Endodermal cell (in vitro differentiated cells): Measurements from ENCODE around the gene WDR45. TPM values are rescaled to one million over a fixed set of nuclear protein-coding genes. Genes with fewer than 3 reads are reported as not detected.

Experiments
- DNase-seq: peaks from one replicate; pipeline ENCODE4 v3.0.0-alpha.2; 2017
- H3K27ac ChIP-seq: 2 replicates; pipeline ENCODE4 v1.5.1; 2013; ENCODE audit warnings: mild to moderate bottlenecking, low read depth, low read length, moderate library complexity
- H3K27me3 ChIP-seq: 2 replicates; pipeline ENCODE4 v1.6.1; 2013; ENCODE audit warnings: mild to moderate bottlenecking, low read length, moderate library complexity; ENCODE audit not compliant: insufficient read depth, control insufficient read depth, poor library complexity, severe bottlenecking
- H3K36me3 ChIP-seq: 2 replicates; pipeline ENCODE4 v1.7.0; 2013; ENCODE audit warnings: mild to moderate bottlenecking, low read length, moderate library complexity; ENCODE audit not compliant: control insufficient read depth, insufficient read depth
- H3K4me1 ChIP-seq: one replicate; pipeline ENCODE4 v1.7.0; 2013; ENCODE audit warnings: low read length; ENCODE audit not compliant: control insufficient read depth, insufficient read depth
- H3K4me3 ChIP-seq: 2 replicates; pipeline ENCODE4 v1.5.1; 2013; ENCODE audit warnings: mild to moderate bottlenecking, low read length, moderate library complexity
- H3K9ac ChIP-seq: 2 replicates; pipeline ENCODE4 v1.6.1; 2013; ENCODE audit warnings: mild to moderate bottlenecking, low read length, moderate library complexity; ENCODE audit not compliant: poor library complexity, severe bottlenecking; ENCODE audit errors: extremely low read depth
- H3K9me3 ChIP-seq: 2 replicates; pipeline ENCODE4 v1.6.1; 2013; ENCODE audit warnings: mild to moderate bottlenecking, low read length, moderate library complexity; ENCODE audit not compliant: control insufficient read depth
- H3K27ac Mint-ChIP-seq: 2 replicates; pipeline ENCODE4 v1.8.0; 2020; ENCODE audit warnings: mixed read lengths
- H3K27me3 Mint-ChIP-seq: 2 replicates; pipeline ENCODE4 v1.8.0; 2021; ENCODE audit warnings: mild to moderate bottlenecking, mixed read lengths; ENCODE audit not compliant: insufficient read depth
- H3K36me3 Mint-ChIP-seq: 2 replicates; pipeline ENCODE4 v1.8.0; 2020; ENCODE audit warnings: low read depth, mixed read lengths
- H3K4me1 Mint-ChIP-seq: 2 replicates; pipeline ENCODE4 v1.8.0; 2020; ENCODE audit warnings: mixed read lengths
- H3K4me3 Mint-ChIP-seq: 2 replicates; pipeline ENCODE4 v1.8.0; 2020; ENCODE audit warnings: mild to moderate bottlenecking, moderate library complexity, mixed read lengths
- H3K9me3 Mint-ChIP-seq: 2 replicates; pipeline ENCODE4 v1.8.0; 2020; ENCODE audit warnings: mild to moderate bottlenecking, mixed read lengths
- WGBS, 2 experiments: methylation state at CpG; one replicate each; pipeline versions ENCODE4 v1.1.5 to v1.1.7; 2013; ENCODE audit warnings: missing lambda C conversion rate in 2 of 2, mixed read lengths in 1 of 2; ENCODE audit not compliant: insufficient coverage in 1 of 2, insufficient read length in 1 of 2; 5-methylcytosine and 5-hydroxymethylcytosine counted together
- total RNA-seq, 2 donors: library from RNA; stranded (reverse); fragmentation: NEBNext Ultra II Directional in 1 of 2; extraction: Animal tissue kit (Norgen Biotek cat#: 25700) in 1 of 2; gene quantifications; 2 replicates in 1 of 2; 3 replicates in 1 of 2; pipeline ENCODE4 v1.2.1, GENCODE V29; 2021
- TF ChIP-seq, protein P1 (sequence below): fragments of 200-600 bp; sonication (generic); conservative IDR thresholded peaks from 2 replicates; pipeline ENCODE4 v1.5.0; 2021; ENCODE audit warnings: antibody characterized with exemption, mild to moderate bottlenecking

Gene WDR45
- total RNA-seq, 2 donors from 2014 or later: 29.8 to 42.5 TPM

DNA sequence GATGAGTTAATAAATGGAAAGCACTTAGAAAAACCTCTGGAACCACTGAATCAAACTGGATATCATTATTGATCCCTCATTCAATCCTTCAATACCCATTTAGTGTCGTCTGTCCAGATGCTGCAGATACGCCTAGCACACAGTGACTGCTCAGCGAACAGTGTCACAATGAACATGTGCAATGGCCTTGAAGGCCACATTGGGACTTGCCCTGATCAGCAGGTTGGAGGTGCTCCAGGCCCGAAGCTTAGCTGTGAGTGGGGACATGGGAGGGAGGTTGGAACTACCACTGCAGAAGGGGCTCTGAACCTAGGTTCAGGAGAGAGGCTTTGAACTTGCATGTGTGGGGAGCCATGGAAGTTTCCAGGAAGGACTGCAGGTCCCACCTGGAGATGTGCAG lies 26.6 kb upstream of the WDR45 start:
- H3K4me3 Mint-ChIP-seq: no peak overlapping the region
- H3K27me3 Mint-ChIP-seq: no peaks in the 10 kb centered on the region
- H3K36me3 Mint-ChIP-seq: peaks cover 13% of the 10 kb centered on the region
- H3K9me3 Mint-ChIP-seq: peaks cover 63% of the 10 kb centered on the region
- H3K36me3 ChIP-seq: no peaks in the 10 kb centered on the region
- no peak overlapping the region for H3K4me3 ChIP-seq
- no peak overlapping the region for H3K27ac ChIP-seq
- WGBS, 2 experiments: 68 to 100% methylated on average over 1 to 4 of the region's 4 CpGs
- H3K27me3 ChIP-seq: no peaks in the 10 kb centered on the region
- no peak overlapping the region for H3K27ac Mint-ChIP-seq
- no peak overlapping the region for H3K9ac ChIP-seq
- TF ChIP-seq, protein P1, sequence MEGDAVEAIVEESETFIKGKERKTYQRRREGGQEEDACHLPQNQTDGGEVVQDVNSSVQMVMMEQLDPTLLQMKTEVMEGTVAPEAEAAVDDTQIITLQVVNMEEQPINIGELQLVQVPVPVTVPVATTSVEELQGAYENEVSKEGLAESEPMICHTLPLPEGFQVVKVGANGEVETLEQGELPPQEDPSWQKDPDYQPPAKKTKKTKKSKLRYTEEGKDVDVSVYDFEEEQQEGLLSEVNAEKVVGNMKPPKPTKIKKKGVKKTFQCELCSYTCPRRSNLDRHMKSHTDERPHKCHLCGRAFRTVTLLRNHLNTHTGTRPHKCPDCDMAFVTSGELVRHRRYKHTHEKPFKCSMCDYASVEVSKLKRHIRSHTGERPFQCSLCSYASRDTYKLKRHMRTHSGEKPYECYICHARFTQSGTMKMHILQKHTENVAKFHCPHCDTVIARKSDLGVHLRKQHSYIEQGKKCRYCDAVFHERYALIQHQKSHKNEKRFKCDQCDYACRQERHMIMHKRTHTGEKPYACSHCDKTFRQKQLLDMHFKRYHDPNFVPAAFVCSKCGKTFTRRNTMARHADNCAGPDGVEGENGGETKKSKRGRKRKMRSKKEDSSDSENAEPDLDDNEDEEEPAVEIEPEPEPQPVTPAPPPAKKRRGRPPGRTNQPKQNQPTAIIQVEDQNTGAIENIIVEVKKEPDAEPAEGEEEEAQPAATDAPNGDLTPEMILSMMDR: no peak
- H3K4me1 ChIP-seq: no peaks in the 10 kb centered on the region
- H3K4me1 Mint-ChIP-seq: no peaks in the 10 kb centered on the region
- no peak for DNase-seq
- no peaks in the 10 kb centered on the region for H3K9me3 ChIP-seq

DNA sequence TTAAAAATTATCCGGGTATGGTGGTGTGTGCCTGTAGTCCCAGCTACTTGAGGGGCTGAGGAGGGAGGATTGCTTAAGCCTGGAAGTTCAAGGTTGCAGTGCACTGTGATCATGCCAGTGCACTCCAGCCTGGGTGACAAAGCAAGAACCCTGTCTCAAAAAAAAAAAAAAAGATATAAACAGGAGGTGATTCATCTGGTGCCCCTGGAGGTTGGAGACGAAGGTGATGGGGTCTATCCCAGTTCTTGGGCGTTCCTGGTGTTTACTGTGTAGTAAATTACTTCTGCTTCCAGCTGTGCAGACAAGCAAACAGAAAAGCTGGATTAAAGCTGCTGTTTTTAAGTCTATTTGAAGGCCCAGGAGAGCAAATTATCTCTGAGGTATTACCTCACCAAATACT lies 23.9 kb upstream of the WDR45 start:
- Histone ChIP-seq H3K4me1 (no peaks in the 10 kb centered on the region), H3K27ac (no peak overlapping the region), H3K9me3 (no peaks in the 10 kb centered on the region), H3K4me3 (no peak overlapping the region), H3K36me3 (no peaks in the 10 kb centered on the region), H3K9ac (no peak overlapping the region), H3K27me3 (no peaks in the 10 kb centered on the region)
- no peak overlapping the region for H3K4me3 Mint-ChIP-seq
- no peak overlapping the region for H3K27ac Mint-ChIP-seq
- WGBS, 2 experiments: 89% methylated on average over 3 of the region's 3 CpGs; no CpG with 5 or more reads in 1 of the 2 experiments
- no peaks in the 10 kb centered on the region for H3K27me3 Mint-ChIP-seq
- peaks cover 53% of the 10 kb centered on the region for H3K9me3 Mint-ChIP-seq
- H3K4me1 Mint-ChIP-seq: no peaks in the 10 kb centered on the region
- H3K36me3 Mint-ChIP-seq: peaks cover 2% of the 10 kb centered on the region
- TF ChIP-seq, protein P1: no peak
- no peak for DNase-seq

DNA sequence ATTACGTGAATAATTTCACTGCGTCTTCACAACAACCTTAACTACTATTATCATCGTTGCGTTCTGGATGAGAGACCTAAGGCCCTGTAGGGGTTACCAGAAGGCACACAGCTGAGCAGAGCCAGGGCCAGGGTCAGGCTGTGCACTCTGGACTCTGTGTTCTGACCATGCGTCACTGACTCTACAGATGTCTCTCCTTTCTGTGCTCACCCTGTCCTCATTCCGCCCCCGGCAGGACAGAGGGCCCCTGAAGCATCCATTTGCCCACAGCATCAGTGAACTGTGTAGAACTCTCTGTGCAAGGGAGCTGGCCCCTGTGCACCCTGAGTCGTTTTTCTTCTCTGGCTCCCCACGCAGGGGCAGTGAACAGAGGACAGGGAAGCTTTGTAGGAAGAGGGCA lies 22.5 kb upstream of the WDR45 start:
- TF ChIP-seq, protein P1: no peak
- peak overlapping the region; percentile 17 for H3K27ac Mint-ChIP-seq
- WGBS, 2 experiments: 92 to 98% methylated on average over 2 to 8 of the region's 9 CpGs
- DNase-seq: no peak
- H3K4me3 Mint-ChIP-seq: peak overlapping the region; percentile 77
- H3K9ac ChIP-seq: no peak overlapping the region
- no peaks in the 10 kb centered on the region for H3K27me3 Mint-ChIP-seq
- H3K36me3 ChIP-seq: no peaks in the 10 kb centered on the region
- no peaks in the 10 kb centered on the region for H3K27me3 ChIP-seq
- no peak overlapping the region for H3K4me3 ChIP-seq
- H3K4me1 Mint-ChIP-seq: no peaks in the 10 kb centered on the region
- H3K9me3 ChIP-seq: no peaks in the 10 kb centered on the region
- no peak overlapping the region for H3K27ac ChIP-seq
- H3K4me1 ChIP-seq: no peaks in the 10 kb centered on the region
- peaks cover 2% of the 10 kb centered on the region for H3K36me3 Mint-ChIP-seq
- peaks cover 51% of the 10 kb centered on the region for H3K9me3 Mint-ChIP-seq
